Gastroesophageal sphincter (tissue), 3 donors: ENCODE measurements around the gene KCNN3.

Experiments
- POLR2AphosphoS5 ChIP-seq: sonication (generic); formaldehyde crosslinking; IDR thresholded peaks from one replicate; pipeline ENCODE4 v1.6.1; 2017; ENCODE audit warnings: antibody characterized with exemption
- TF ChIP-seq, protein P1 (sequence below), 4 experiments: fragments of 200-600 bp in 2 of 4; fragments of 450-650 bp in 2 of 4; sonication (generic) in 1 of 4; IDR thresholded peaks; one replicate each; pipeline ENCODE4 v1.5.1; 2017 to 2019; ENCODE audit warnings: antibody characterized with exemption in 4 of 4, mild to moderate bottlenecking in 2 of 4, moderate library complexity in 2 of 4

DNA sequence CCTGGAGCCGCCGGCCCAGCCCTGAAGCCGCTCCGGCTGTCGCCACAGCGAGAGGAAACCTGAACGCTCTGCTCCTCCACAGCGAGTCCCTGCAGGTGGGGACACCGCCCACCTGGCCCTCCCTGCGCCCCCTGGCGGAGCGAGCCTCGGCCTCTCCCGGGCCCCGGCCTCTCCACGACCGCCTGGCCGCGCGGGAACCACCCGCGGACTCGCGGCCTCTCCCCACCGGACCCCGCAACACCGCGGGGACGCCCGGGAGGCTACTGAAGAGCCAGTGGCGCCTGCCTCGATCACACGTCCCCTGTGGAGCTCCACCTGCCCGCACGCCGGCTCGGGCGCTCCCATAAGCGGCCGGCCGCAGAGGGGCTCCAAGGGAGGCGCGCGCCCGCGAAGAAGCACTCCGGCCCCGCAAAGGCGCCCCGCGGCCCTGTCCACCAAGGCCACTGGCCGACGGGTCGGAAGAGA, 109.6 kb downstream of the KCNN3 start:
- TF ChIP-seq, protein P1, sequence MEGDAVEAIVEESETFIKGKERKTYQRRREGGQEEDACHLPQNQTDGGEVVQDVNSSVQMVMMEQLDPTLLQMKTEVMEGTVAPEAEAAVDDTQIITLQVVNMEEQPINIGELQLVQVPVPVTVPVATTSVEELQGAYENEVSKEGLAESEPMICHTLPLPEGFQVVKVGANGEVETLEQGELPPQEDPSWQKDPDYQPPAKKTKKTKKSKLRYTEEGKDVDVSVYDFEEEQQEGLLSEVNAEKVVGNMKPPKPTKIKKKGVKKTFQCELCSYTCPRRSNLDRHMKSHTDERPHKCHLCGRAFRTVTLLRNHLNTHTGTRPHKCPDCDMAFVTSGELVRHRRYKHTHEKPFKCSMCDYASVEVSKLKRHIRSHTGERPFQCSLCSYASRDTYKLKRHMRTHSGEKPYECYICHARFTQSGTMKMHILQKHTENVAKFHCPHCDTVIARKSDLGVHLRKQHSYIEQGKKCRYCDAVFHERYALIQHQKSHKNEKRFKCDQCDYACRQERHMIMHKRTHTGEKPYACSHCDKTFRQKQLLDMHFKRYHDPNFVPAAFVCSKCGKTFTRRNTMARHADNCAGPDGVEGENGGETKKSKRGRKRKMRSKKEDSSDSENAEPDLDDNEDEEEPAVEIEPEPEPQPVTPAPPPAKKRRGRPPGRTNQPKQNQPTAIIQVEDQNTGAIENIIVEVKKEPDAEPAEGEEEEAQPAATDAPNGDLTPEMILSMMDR (IDR thresholded peaks at IDR 0.05), result peak; percentile 56 to 92 (median 68)
- no peak for TF ChIP-seq POLR2AphosphoS5
